Testis (tissue), 3 donors: ENCODE results near the gene DNAJC13. TPM values are rescaled to one million over a fixed set of nuclear protein-coding genes. Genes with fewer than 3 reads are reported as not detected.

Source experiments
- DNase-seq: peaks from one replicate; pipeline ENCODE4 v3.0.0-alpha.2; 2019
- H3K27ac ChIP-seq, 2 donors: fragments of 200-600 bp; sonication (generic); one replicate each; pipeline ENCODE4 v1.5.1; 2019
- H3K27me3 ChIP-seq: fragments of 200-600 bp; sonication (generic); one replicate; pipeline ENCODE4 v1.5.1; 2019
- H3K36me3 ChIP-seq: fragments of 200-600 bp; sonication (generic); one replicate; pipeline ENCODE4 v1.5.1; 2017; ENCODE audit warnings: low read depth; ENCODE audit errors: missing control alignments
- H3K4me1 ChIP-seq: fragments of 200-600 bp; sonication (generic); one replicate; pipeline ENCODE4 v1.5.1; 2019
- H3K4me3 ChIP-seq, 2 donors: fragments of 200-600 bp; sonication (generic); one replicate each; pipeline ENCODE4 v1.5.1; 2017 to 2019
- H3K9me3 ChIP-seq: fragments of 200-600 bp; sonication (generic); one replicate; pipeline ENCODE4 v1.5.1; 2017
- CTCF ChIP-seq, 3 experiments: fragments of 450-650 bp in 2 of 3; fragments of 200-600 bp in 1 of 3; sonication (generic) in 1 of 3; IDR thresholded peaks; one replicate each; pipeline ENCODE4 v1.5.1; 2016 to 2019; ENCODE audit warnings: antibody characterized with exemption in 3 of 3, mild to moderate bottlenecking in 2 of 3, moderate library complexity in 1 of 3
- POLR2A ChIP-seq: fragments of 450-650 bp; IDR thresholded peaks from one replicate; pipeline ENCODE4 v1.6.1; 2017; ENCODE audit warnings: antibody characterized with exemption, mild to moderate bottlenecking, moderate library complexity
- WGBS, 2 donors: methylation state at CpG; one replicate each; pipeline ENCODE4 v1.1.5; 2018; 5-methylcytosine and 5-hydroxymethylcytosine counted together
- intact Hi-C: fragments of 100-400 bp; cut with DNase I; formaldehyde crosslinking; loops from one replicate; pipeline ENCODE4 v1.15.1; 2023; ENCODE audit warnings: low total_unique reads
- polyA plus RNA-seq: library from polyadenylated mRNA; stranded (reverse); fragments of 350-450 nt; fragmentation: Illumina TruSeq; extraction: RNeasy Lipid Tissue Mini Kit (QIAGEN cat#74804); gene quantifications from one replicate; pipeline ENCODE4 v1.2.3, GENCODE V29; 2014; ENCODE audit warnings: low read depth, low replicate concordance; ENCODE audit not compliant: insufficient read depth
- total RNA-seq, 2 donors: library from RNA; depleted of rRNA; stranded (reverse); fragments of >200 nt; gene quantifications; one replicate each; pipeline ENCODE4 v1.2.3, GENCODE V29; 2016

The DNAJC13 gene
- total and polyA plus RNA-seq, 3 donors from 2014 or later = 16.8 to 54.4 (median 40.1) TPM

DNA sequence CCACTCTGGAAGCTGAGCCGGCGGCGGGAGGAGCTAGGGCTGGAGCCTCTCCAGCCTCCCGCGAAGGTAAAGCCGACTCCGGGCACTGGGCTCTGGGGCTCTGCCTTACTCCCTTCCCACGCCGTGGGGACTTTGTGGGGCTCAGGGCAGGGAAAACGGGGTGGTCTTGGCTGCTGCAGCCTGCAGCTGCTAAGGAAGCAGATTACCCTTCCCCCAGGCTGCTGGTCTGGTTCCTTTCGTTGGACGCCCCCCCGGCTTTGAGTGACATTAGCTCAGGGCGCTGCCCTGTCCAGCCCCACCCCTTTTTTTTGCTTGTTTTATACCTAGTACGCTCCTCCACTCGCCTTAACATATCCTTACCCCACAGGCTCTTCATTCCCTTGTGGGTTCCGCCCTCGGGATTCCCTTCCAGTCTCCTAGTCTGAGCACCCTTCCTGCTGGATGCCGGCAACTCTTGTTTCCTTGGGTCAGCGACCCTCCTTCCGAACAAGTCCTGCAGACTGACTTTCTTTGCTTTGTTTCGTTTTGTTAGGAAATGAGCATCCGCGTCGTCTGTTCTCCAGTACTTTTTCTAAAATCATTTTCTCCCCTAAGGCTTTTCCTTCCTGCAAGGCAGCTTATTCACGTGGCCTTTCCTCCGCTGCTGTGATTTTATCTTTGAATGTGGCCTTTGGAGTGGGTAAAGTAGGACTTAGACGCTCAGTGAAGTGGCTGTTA lies 551 bp downstream of the DNAJC13 start:
- Histone ChIP-seq H3K9me3 (no peaks in the 10 kb centered on the region), H3K4me3 (peak overlapping the region; percentile 85 to 99), H3K27ac (peak overlapping the region; percentile 89 to 96), H3K27me3 (no peaks in the 10 kb centered on the region), H3K4me1 (peaks cover 27% of the 10 kb centered on the region), H3K36me3 (no peaks in the 10 kb centered on the region)
- 0% methylated on average over 18 to 26 of the region's 28 CpGs for WGBS, 2 donors
- intact Hi-C loops = no loop called here
- peak; percentile 82 for DNase-seq
- no peak for TF ChIP-seq POLR2A
- TF ChIP-seq CTCF (IDR thresholded peaks at IDR 0.05) = no peak

DNA sequence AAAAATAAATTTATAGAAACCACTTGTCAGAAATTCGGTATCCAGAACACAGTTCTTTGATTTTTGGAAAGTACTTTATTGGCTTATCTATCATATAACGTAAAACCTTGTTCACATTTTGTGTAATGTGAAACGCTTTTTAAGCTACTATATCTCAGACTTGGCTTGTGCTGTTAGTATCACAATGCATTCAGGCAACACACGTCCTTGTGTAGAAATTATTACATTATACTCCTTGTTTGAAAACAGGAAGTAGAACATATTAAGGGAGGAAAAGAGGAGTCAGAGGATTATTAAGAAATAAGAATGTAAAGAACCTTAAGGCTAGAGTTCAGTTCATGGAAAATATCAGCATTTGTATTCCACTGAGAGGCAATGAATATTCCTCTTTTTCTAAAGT lies 1.6 kb downstream of the DNAJC13 start:
- intact Hi-C loops = no loop called here
- Histone ChIP-seq H3K36me3 (no peaks in the 10 kb centered on the region), H3K4me1 (peaks cover 27% of the 10 kb centered on the region), H3K9me3 (no peaks in the 10 kb centered on the region), H3K27me3 (no peaks in the 10 kb centered on the region), H3K4me3 (no peak overlapping the region), H3K27ac (peak overlapping the region in 1 of 2 donors; percentile 43)
- DNase-seq = no peak
- no peak for TF ChIP-seq CTCF (IDR thresholded peaks at IDR 0.05)
- TF ChIP-seq POLR2A = no peak
- 13 to 16% methylated on average over 4 of the region's 4 CpGs for WGBS, 2 donors

GRCh38 chr3:132421832-132422231 lies 4.5 kb downstream of the DNAJC13 start:
- no peak overlapping the region for H3K4me3 ChIP-seq
- no peaks in the 10 kb centered on the region for H3K9me3 ChIP-seq
- no peaks in the 10 kb centered on the region for H3K36me3 ChIP-seq
- peaks cover 18% of the 10 kb centered on the region for H3K4me1 ChIP-seq
- no peak for TF ChIP-seq CTCF (IDR thresholded peaks at IDR 0.05)
- TF ChIP-seq POLR2A = no peak
- no peak for DNase-seq
- H3K27me3 ChIP-seq = no peaks in the 10 kb centered on the region
- intact Hi-C loops = no loop called here
- 81 to 85% methylated on average over 4 of the region's 4 CpGs for WGBS, 2 donors
- no peak overlapping the region for H3K27ac ChIP-seq

GRCh38 chr3:132422531-132422930 lies 5.2 kb downstream of the DNAJC13 start:
- H3K36me3 ChIP-seq = no peaks in the 10 kb centered on the region
- WGBS, 2 donors = 96 to 98% methylated on average over 1 of the region's 1 CpG
- DNase-seq = no peak
- TF ChIP-seq POLR2A (no peak), CTCF (IDR thresholded peaks at IDR 0.05) (no peak)
- H3K4me1 ChIP-seq = peaks cover 18% of the 10 kb centered on the region
- intact Hi-C loops = no loop called here
- H3K4me3 ChIP-seq = no peak overlapping the region
- no peaks in the 10 kb centered on the region for H3K9me3 ChIP-seq
- H3K27ac ChIP-seq = no peak overlapping the region
- H3K27me3 ChIP-seq = no peaks in the 10 kb centered on the region

DNA sequence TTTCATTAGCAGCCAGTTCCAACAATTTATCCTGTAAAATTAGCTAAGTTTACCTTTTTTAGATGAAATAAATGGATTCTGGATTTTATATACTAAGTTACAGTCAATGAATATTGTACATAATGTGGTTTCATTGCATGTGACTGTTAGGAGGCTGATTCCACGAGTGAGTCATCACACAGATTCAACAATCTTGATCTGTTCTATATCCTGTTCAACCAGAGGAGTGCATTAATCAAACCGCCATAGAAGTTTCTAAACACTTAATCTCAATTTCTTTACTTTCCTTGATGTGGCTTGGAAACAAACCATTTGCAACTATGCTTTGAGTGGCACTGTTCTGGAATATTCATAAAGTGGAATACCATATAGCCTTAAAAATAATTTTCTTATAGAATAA lies 15.3 kb downstream of the DNAJC13 start:
- Histone ChIP-seq H3K27ac (no peak overlapping the region), H3K4me3 (no peak overlapping the region), H3K36me3 (no peaks in the 10 kb centered on the region), H3K4me1 (peaks cover 10% of the 10 kb centered on the region), H3K9me3 (no peaks in the 10 kb centered on the region), H3K27me3 (no peaks in the 10 kb centered on the region)
- no peak for DNase-seq
- 68 to 78% methylated on average over 2 of the region's 2 CpGs for WGBS, 2 donors
- no peak for TF ChIP-seq POLR2A
- TF ChIP-seq CTCF (IDR thresholded peaks at IDR 0.05) = no peak
- intact Hi-C loops = no loop called here
